Measurements from ENCODE around the gene MSANTD1.

DNA sequence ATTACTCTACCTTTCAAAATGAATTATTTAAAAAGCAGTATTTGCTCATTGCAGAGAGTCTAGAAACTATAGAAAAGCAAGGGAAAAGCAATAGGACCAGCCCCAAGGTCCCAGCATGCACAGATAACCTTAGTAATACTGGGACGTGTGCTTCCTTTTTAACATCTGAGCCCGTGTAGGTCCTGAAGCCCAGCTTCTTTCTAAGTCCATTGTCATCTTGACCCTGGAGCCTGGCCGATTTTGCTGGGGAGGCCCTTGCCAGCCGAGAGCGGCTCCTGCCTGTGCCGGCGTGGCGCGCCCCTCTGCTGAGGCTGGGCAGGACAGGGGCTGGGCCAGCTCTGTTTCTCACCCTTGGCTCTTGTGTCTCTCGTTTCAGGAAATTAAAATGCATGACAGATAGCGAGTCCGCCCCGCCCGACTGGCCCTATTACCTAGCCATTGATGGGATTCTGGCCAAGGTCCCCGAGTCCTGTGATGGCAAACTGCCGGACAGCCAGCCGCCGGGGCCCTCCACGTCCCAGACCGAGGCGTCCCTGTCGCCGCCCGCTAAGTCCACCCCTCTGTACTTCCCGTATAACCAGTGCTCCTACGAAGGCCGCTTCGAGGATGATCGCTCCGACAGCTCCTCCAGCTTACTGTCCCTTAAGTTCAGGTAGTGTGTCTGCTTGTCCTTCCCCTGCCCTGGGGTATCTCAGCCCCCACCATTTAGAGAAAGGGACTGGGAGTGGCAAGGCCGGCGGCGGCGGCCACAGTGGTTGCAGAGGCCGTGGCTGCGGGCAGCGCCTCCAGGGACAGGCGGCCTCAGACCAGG, 4.1 kb downstream of the MSANTD1 start:
- TF ChIP-seq, protein P1, sequence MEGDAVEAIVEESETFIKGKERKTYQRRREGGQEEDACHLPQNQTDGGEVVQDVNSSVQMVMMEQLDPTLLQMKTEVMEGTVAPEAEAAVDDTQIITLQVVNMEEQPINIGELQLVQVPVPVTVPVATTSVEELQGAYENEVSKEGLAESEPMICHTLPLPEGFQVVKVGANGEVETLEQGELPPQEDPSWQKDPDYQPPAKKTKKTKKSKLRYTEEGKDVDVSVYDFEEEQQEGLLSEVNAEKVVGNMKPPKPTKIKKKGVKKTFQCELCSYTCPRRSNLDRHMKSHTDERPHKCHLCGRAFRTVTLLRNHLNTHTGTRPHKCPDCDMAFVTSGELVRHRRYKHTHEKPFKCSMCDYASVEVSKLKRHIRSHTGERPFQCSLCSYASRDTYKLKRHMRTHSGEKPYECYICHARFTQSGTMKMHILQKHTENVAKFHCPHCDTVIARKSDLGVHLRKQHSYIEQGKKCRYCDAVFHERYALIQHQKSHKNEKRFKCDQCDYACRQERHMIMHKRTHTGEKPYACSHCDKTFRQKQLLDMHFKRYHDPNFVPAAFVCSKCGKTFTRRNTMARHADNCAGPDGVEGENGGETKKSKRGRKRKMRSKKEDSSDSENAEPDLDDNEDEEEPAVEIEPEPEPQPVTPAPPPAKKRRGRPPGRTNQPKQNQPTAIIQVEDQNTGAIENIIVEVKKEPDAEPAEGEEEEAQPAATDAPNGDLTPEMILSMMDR (IDR thresholded peaks at IDR 0.05; ENCODE audit: poor library complexity, severe bottlenecking): no peak
- TF ChIP-seq POLR2AphosphoS5 (IDR thresholded peaks at IDR 0.05): no peak
- no peak for TF ChIP-seq MXI1 (conservative IDR thresholded peaks at IDR 0.05; ENCODE audit: poor library complexity, severe bottlenecking)
- TF ChIP-seq EZH2 (IDR thresholded peaks at IDR 0.05; ENCODE audit: borderline replicate concordance, insufficient read depth, low read length, poor library complexity, severe bottlenecking): no peak
- no peak for TF ChIP-seq EP300 (conservative IDR thresholded peaks at IDR 0.05; ENCODE audit: poor library complexity, severe bottlenecking)
- no peak for TF ChIP-seq RAD21 (conservative IDR thresholded peaks at IDR 0.05)
- TF ChIP-seq SMC3 (conservative IDR thresholded peaks at IDR 0.05; ENCODE audit: poor library complexity): no peak

Data from neural cell (in vitro differentiated cells).